ENCODE data around the gene IFI27L1. TPM values are rescaled to one million over a fixed set of nuclear protein-coding genes. Genes with fewer than 3 reads are reported as not detected.
A peak's percentile ranks its signal among the peaks of the same experiment; 100 is the strongest.

The IFI27L1 gene
- total and polyA plus RNA-seq, 2 experiments from 2014 or later: 9.7 to 28.6 TPM

- no peak overlapping the region for H3K27ac Mint-ChIP-seq
- no peaks in the 10 kb centered on the region for H3F3A ChIP-seq (replicated peaks; ENCODE audit: low read depth)
Measured at GRCh38 chr14:94128216-94128839, 47.2 kb downstream of the IFI27L1 start.

More at GRCh38 chr14:94128216-94128839, 47.2 kb downstream of the IFI27L1 start:
- H3K4me3 ChIP-seq: peak overlapping the region; percentile 57
- peaks cover 3% of the 10 kb centered on the region; the same call in 1 of the 3 replicates for H3K9me3 Mint-ChIP-seq
- no peaks in the 10 kb centered on the region for H3K36me3 ChIP-seq (ENCODE audit: insufficient read depth)
- TF ChIP-seq STAT1 (IDR thresholded peaks at IDR 0.05; ENCODE audit: unreplicated experiment): no peak
- no peak for TF ChIP-seq EZH2 (IDR thresholded peaks at IDR 0.05; ENCODE audit: low read depth, unreplicated experiment)
- TF ChIP-seq ZNF462 (CRISPR knock-in tag; IDR thresholded peaks at IDR 0.05): no peak
- TF ChIP-seq, protein P1, sequence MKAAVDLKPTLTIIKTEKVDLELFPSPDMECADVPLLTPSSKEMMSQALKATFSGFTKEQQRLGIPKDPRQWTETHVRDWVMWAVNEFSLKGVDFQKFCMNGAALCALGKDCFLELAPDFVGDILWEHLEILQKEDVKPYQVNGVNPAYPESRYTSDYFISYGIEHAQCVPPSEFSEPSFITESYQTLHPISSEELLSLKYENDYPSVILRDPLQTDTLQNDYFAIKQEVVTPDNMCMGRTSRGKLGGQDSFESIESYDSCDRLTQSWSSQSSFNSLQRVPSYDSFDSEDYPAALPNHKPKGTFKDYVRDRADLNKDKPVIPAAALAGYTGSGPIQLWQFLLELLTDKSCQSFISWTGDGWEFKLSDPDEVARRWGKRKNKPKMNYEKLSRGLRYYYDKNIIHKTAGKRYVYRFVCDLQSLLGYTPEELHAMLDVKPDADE (IDR thresholded peaks at IDR 0.05): no peak
- TF ChIP-seq POLR2AphosphoS5 (IDR thresholded peaks at IDR 0.05; ENCODE audit: low read depth): no peak
- no peak for TF ChIP-seq CREB1 (CRISPR knock-in tag; IDR thresholded peaks at IDR 0.05; ENCODE audit: low read depth)
- TF ChIP-seq, protein P2, sequence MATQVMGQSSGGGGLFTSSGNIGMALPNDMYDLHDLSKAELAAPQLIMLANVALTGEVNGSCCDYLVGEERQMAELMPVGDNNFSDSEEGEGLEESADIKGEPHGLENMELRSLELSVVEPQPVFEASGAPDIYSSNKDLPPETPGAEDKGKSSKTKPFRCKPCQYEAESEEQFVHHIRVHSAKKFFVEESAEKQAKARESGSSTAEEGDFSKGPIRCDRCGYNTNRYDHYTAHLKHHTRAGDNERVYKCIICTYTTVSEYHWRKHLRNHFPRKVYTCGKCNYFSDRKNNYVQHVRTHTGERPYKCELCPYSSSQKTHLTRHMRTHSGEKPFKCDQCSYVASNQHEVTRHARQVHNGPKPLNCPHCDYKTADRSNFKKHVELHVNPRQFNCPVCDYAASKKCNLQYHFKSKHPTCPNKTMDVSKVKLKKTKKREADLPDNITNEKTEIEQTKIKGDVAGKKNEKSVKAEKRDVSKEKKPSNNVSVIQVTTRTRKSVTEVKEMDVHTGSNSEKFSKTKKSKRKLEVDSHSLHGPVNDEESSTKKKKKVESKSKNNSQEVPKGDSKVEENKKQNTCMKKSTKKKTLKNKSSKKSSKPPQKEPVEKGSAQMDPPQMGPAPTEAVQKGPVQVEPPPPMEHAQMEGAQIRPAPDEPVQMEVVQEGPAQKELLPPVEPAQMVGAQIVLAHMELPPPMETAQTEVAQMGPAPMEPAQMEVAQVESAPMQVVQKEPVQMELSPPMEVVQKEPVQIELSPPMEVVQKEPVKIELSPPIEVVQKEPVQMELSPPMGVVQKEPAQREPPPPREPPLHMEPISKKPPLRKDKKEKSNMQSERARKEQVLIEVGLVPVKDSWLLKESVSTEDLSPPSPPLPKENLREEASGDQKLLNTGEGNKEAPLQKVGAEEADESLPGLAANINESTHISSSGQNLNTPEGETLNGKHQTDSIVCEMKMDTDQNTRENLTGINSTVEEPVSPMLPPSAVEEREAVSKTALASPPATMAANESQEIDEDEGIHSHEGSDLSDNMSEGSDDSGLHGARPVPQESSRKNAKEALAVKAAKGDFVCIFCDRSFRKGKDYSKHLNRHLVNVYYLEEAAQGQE (IDR thresholded peaks at IDR 0.05; ENCODE audit: unreplicated experiment): no peak
- TF ChIP-seq EZH2phosphoT487 (IDR thresholded peaks at IDR 0.05; ENCODE audit: unreplicated experiment): no peak
- TF ChIP-seq ZNF114 (CRISPR knock-in tag; IDR thresholded peaks at IDR 0.05): no peak
- no peak for TF ChIP-seq NANOG (IDR thresholded peaks at IDR 0.05; ENCODE audit: borderline replicate concordance)
- no peak for TF ChIP-seq JUNB (IDR thresholded peaks at IDR 0.05; ENCODE audit: unreplicated experiment)
- TF ChIP-seq CTCF (conservative IDR thresholded peaks at IDR 0.05; ENCODE audit: low read depth in 2 of 2): no peak
- peak overlapping the region; percentile 82 for H3K4me3 Mint-ChIP-seq
- peaks cover 11% of the 10 kb centered on the region; the same call in 1 of the 2 replicates for H3K4me1 ChIP-seq (ENCODE audit: insufficient read depth)
- H2AFZ ChIP-seq: peak overlapping the region; percentile 96; the same call in 1 of the 2 replicates
- peak overlapping the region; percentile 81 for H3K4me2 ChIP-seq
- H3K27ac ChIP-seq (ENCODE audit: low read depth): no peak overlapping the region
- H3K27me3 ChIP-seq (ENCODE audit: insufficient read depth): no peaks in the 10 kb centered on the region
- no peak for DNase-seq (ENCODE audit: low spot score)
- H3K27me3 Mint-ChIP-seq (ENCODE audit: insufficient read depth, low read depth, poor library complexity): peaks cover 5% of the 10 kb centered on the region
- H3K36me3 Mint-ChIP-seq (ENCODE audit: low read depth): no peaks in the 10 kb centered on the region; the same call in 2 of the 3 replicates
- ATAC-seq: no peak
- H4K20me1 ChIP-seq (replicated peaks; ENCODE audit: insufficient read depth): no peaks in the 10 kb centered on the region
- H3K79me2 ChIP-seq (replicated peaks; ENCODE audit: insufficient read depth): no peaks in the 10 kb centered on the region
- H3K4me1 Mint-ChIP-seq: peaks cover 8% of the 10 kb centered on the region
- H3K9me2 ChIP-seq (ENCODE audit: insufficient read depth): no peaks in the 10 kb centered on the region

All from GM23338 (cell line).